OCI-LY1 (cell line): ENCODE measurements around the gene CTXN1.

Experiments used
- EZH2 ChIP-seq: fragments of 200-600 bp; sonication (generic), shearing (Covaris generic); IDR thresholded peaks from 2 replicates; pipeline ENCODE4 v1.8.0; 2017; ENCODE audit warnings: borderline replicate concordance, mixed run types, mild to moderate bottlenecking, antibody characterized with exemption, low read length, moderate library complexity, mixed read lengths
- TF ChIP-seq, protein P1 (sequence below): fragments of 200-600 bp; sonication (generic), shearing (Covaris generic); IDR thresholded peaks from 2 replicates; pipeline ENCODE4 v1.5.1; 2017; ENCODE audit warnings: mild to moderate bottlenecking, antibody characterized with exemption, low read length, moderate library complexity, mixed read lengths

DNA sequence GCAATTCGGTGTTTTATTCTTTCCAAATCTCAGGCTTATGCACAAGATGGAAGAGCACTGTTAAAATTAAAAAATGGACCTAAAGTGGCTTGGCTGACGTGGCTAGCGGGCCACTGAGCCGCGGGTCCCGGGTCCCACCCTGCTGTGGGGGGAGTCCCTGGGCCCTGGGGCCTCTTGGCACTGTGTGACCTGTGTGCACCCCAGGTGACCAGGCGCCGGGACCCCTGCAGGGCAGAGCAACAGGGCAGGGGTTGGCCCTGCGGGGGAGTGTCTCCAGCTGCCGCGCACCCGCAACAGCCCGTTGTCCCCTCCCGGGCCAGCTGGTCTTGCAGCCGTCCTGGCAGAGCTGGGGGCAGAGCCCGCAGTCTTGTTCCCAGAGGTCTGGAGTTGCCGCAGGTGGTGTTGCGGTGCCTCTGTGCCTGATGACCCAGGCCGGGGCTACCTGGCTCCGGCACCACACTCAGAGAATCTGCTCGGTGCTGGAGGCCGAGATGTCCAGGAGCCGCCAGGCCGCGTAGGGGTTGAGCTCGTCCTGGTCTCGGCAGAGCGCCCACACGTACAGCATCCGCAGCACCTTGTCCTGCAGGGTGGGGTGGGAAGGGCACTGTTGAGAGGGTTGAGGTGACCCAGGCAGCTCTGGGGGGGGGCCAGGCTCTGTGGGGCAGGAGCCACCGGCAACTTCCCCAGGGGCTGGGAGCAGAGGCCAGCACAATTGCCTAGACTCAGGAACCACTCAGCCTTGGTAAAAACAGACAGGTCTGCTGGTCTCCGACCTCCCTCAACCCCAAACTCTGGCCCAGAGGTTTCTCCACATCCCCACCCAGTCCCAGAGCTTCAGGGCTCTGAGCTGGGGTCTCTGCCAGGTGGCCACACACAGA, 1.0 kb upstream of the CTXN1 start:
- TF ChIP-seq, protein P1, sequence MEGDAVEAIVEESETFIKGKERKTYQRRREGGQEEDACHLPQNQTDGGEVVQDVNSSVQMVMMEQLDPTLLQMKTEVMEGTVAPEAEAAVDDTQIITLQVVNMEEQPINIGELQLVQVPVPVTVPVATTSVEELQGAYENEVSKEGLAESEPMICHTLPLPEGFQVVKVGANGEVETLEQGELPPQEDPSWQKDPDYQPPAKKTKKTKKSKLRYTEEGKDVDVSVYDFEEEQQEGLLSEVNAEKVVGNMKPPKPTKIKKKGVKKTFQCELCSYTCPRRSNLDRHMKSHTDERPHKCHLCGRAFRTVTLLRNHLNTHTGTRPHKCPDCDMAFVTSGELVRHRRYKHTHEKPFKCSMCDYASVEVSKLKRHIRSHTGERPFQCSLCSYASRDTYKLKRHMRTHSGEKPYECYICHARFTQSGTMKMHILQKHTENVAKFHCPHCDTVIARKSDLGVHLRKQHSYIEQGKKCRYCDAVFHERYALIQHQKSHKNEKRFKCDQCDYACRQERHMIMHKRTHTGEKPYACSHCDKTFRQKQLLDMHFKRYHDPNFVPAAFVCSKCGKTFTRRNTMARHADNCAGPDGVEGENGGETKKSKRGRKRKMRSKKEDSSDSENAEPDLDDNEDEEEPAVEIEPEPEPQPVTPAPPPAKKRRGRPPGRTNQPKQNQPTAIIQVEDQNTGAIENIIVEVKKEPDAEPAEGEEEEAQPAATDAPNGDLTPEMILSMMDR, result no peak
- TF ChIP-seq EZH2, result no peak
